Astrocyte of the hippocampus (primary cell): ENCODE results near the gene CCDC195.
"Not testable (repeated sequence)": the region's sequence is repeated elsewhere in the genome, so short reads cannot be mapped to it uniquely, and the experiment has no call there.

ENCODE experiments used
- DNase-seq: peaks from one replicate; pipeline ENCODE4 v3.0.0; 2011; ENCODE audit warnings: low read depth, low spot score

CCDC195 gene

GRCh38 chr2:224690868-224691267, 25.3 kb downstream of the CCDC195 start:
- no peak for DNase-seq

GRCh38 chr2:224689539-224689938, 26.6 kb downstream of the CCDC195 start:
- DNase-seq, result no peak

- no peak for DNase-seq
These were observed 27.2 kb downstream of the CCDC195 start for GRCh38 chr2:224688997-224689396.

GRCh38 chr2:224687156-224687555, 29.0 kb downstream of the CCDC195 start:
- DNase-seq, result no peak

GRCh38 chr2:224685121-224685520, 31.0 kb downstream of the CCDC195 start:
- DNase-seq, result no peak

- no peak for DNase-seq
These were observed 34.0 kb downstream of the CCDC195 start for GRCh38 chr2:224682134-224682533.

- DNase-seq, result no peak
These were observed 44.4 kb downstream of the CCDC195 start for GRCh38 chr2:224671731-224672130.

- no peak for DNase-seq
These were observed 46.0 kb downstream of the CCDC195 start for GRCh38 chr2:224670203-224670602.

GRCh38 chr2:224669449-224669848, 46.7 kb downstream of the CCDC195 start:
- DNase-seq, result no peak

GRCh38 chr2:224668123-224668909, 47.8 kb downstream of the CCDC195 start:
- no peak for DNase-seq

GRCh38 chr2:224666951-224667553, 49.1 kb downstream of the CCDC195 start:
- DNase-seq, result no peak

- DNase-seq, result not testable (repeated sequence)
These were observed 52.8 kb downstream of the CCDC195 start for GRCh38 chr2:224663322-224663721.

- DNase-seq, result not testable (repeated sequence)
These were observed 54.5 kb downstream of the CCDC195 start for GRCh38 chr2:224661708-224662107.

GRCh38 chr2:224659714-224660113, 56.5 kb downstream of the CCDC195 start:
- DNase-seq, result no peak

GRCh38 chr2:224658780-224659405, 57.3 kb downstream of the CCDC195 start:
- DNase-seq, result no peak

GRCh38 chr2:224657349-224657748, 58.8 kb downstream of the CCDC195 start:
- DNase-seq, result no peak

GRCh38 chr2:224655006-224655537, 61.1 kb downstream of the CCDC195 start:
- DNase-seq, result no peak
